HepG2 (cell line): ENCODE results near the gene UTP4. TPM values are rescaled to one million over a fixed set of nuclear protein-coding genes. Genes with fewer than 3 reads are reported as not detected.
A peak's percentile ranks its signal among the peaks of the same experiment; 100 is the strongest.

Experiments used
- KDM5A ChIP-seq: fragments of 200-600 bp; sonication (generic); IDR thresholded peaks from 2 replicates; pipeline ENCODE4 v1.7.0; 2018; ENCODE audit warnings: antibody characterized with exemption, mild to moderate bottlenecking, low read length, borderline replicate concordance
- MAFK ChIP-seq, 2 experiments: IDR thresholded peaks in 1 of 2; conservative IDR thresholded peaks in 1 of 2; 2 replicates each; pipeline ENCODE4 v1.6.1; 2011; ENCODE audit warnings: improper control_type of control experiment in 2 of 2, low read length in 2 of 2
- MTA3 ChIP-seq: sonication (generic); formaldehyde crosslinking; IDR thresholded peaks from 2 replicates; pipeline ENCODE4 v1.4.0; 2020; ENCODE audit warnings: missing genetic modification reagents
- MXD4 ChIP-seq: IDR thresholded peaks from 2 replicates; pipeline ENCODE4 v1.6.1; 2016; ENCODE audit warnings: mild to moderate bottlenecking, missing biosample characterization, missing genetic modification reagents
- NCOA1 ChIP-seq: sonication (generic); formaldehyde crosslinking; IDR thresholded peaks from 2 replicates; pipeline ENCODE4 v1.9.0; 2021; ENCODE audit warnings: missing genetic modification reagents
- PHF21A ChIP-seq: sonication (generic); formaldehyde crosslinking; IDR thresholded peaks from 2 replicates; pipeline ENCODE4 v1.5.0; 2020; ENCODE audit warnings: mild to moderate bottlenecking, missing genetic modification reagents
- PRPF4 ChIP-seq: fragments of 200-400 bp; formaldehyde crosslinking; IDR thresholded peaks from 2 replicates; pipeline ENCODE4 v1.6.1; 2016; ENCODE audit warnings: low read length, low read depth; ENCODE audit not compliant: poor library complexity, severe bottlenecking
- SOX13 ChIP-seq, 3 experiments: fragments of 450-650 bp in 1 of 3; sonication (generic) in 1 of 3; formaldehyde crosslinking in 1 of 3; IDR thresholded peaks in 2 of 3; conservative IDR thresholded peaks in 1 of 3; 2 replicates each; pipeline versions ENCODE4 v1.5.0 to v1.6.1; 2016 to 2020; ENCODE audit warnings: antibody characterized with exemption in 1 of 3, mild to moderate bottlenecking in 1 of 3, missing compliant biosample characterization in 1 of 3, missing genetic modification reagents in 1 of 3, moderate library complexity in 1 of 3
- TARDBP ChIP-seq: sonication (generic); formaldehyde crosslinking; IDR thresholded peaks from 2 replicates; pipeline ENCODE4 v1.8.0; 2022; ENCODE audit warnings: mild to moderate bottlenecking, missing genetic modification reagents
- YEATS2 ChIP-seq: sonication (generic); formaldehyde crosslinking; IDR thresholded peaks from 2 replicates; pipeline ENCODE4 v1.4.0; 2020; ENCODE audit warnings: missing genetic modification reagents, borderline replicate concordance
- ZKSCAN5 ChIP-seq: sonication (generic); formaldehyde crosslinking; IDR thresholded peaks from 2 replicates; pipeline ENCODE4 v1.5.1; 2020; ENCODE audit warnings: mild to moderate bottlenecking, missing genetic modification reagents
- ZNF121 ChIP-seq: sonication (generic); formaldehyde crosslinking; IDR thresholded peaks from 2 replicates; pipeline ENCODE4 v1.5.0; 2020; ENCODE audit warnings: mild to moderate bottlenecking, missing genetic modification reagents
- ZNF235 ChIP-seq: sonication (generic); formaldehyde crosslinking; IDR thresholded peaks from 2 replicates; pipeline ENCODE4 v1.8.1; 2023; ENCODE audit warnings: mild to moderate bottlenecking, missing genetic modification reagents, borderline replicate concordance
- ZNF337 ChIP-seq: sonication (generic); formaldehyde crosslinking; IDR thresholded peaks from 2 replicates; pipeline ENCODE4 v1.5.1; 2020; ENCODE audit warnings: missing genetic modification reagents, low read depth, mild to moderate bottlenecking, borderline replicate concordance
- ZNF432 ChIP-seq: sonication (generic); formaldehyde crosslinking; IDR thresholded peaks from 2 replicates; pipeline ENCODE4 v1.5.0; 2020; ENCODE audit warnings: missing genetic modification reagents, mild to moderate bottlenecking, borderline replicate concordance
- ZNF510 ChIP-seq: sonication (generic); formaldehyde crosslinking; IDR thresholded peaks from 2 replicates; pipeline ENCODE4 v1.4.0; 2020; ENCODE audit warnings: low read depth, mild to moderate bottlenecking, missing genetic modification reagents
- ZNF547 ChIP-seq: sonication (generic); formaldehyde crosslinking; IDR thresholded peaks from 2 replicates; pipeline ENCODE4 v1.5.1; 2020; ENCODE audit warnings: mild to moderate bottlenecking, missing genetic modification reagents
- ZNF589 ChIP-seq: sonication (generic); formaldehyde crosslinking; conservative IDR thresholded peaks from 2 replicates; pipeline ENCODE4 v1.8.0; 2022; ENCODE audit warnings: mild to moderate bottlenecking, moderate library complexity, missing genetic modification reagents
- ZNF598 ChIP-seq: sonication (generic); formaldehyde crosslinking; IDR thresholded peaks from 2 replicates; pipeline ENCODE4 v1.5.1; 2020; ENCODE audit warnings: mild to moderate bottlenecking, missing genetic modification reagents, borderline replicate concordance
- ZNF879 ChIP-seq: sonication (generic); formaldehyde crosslinking; IDR thresholded peaks from 2 replicates; pipeline ENCODE4 v1.8.1; 2023; ENCODE audit warnings: missing genetic modification reagents
- polyA plus RNA-seq, 8 experiments: library from polyadenylated mRNA; depleted of rRNA in 3 of 8; stranded (reverse) in 7 of 8; unstranded in 1 of 8; fragments of >200 nt; fragmentation: Illumina TruSeq in 4 of 8; extraction: Trizol in 4 of 8; gene quantifications; 2 replicates each; pipeline versions ENCODE4 v1.2.1 to v1.2.3, GENCODE V29; 2011 to 2016; ENCODE audit warnings: low read depth in 4 of 8, missing spikeins in 1 of 8, mixed read lengths in 1 of 8; ENCODE audit not compliant: insufficient read depth in 1 of 8
- total RNA-seq, 5 experiments: library from RNA; depleted of rRNA; stranded (reverse); fragments of >200 nt; fragmentation: Illumina TruSeq; extraction: Trizol; gene quantifications; 2 replicates each; pipeline ENCODE4 v1.2.3, GENCODE V29; 2016; ENCODE audit warnings: low read depth in 1 of 5
- TF ChIP-seq, protein P1 (sequence below): sonication (generic); formaldehyde crosslinking; IDR thresholded peaks from 2 replicates; pipeline ENCODE4 v1.4.0; 2020; ENCODE audit warnings: missing genetic modification reagents, borderline replicate concordance
- TF ChIP-seq, protein P2 (sequence below): IDR thresholded peaks from 2 replicates; pipeline ENCODE4 v1.6.1; 2018; ENCODE audit warnings: missing genetic modification reagents, mild to moderate bottlenecking, missing compliant biosample characterization
- TF ChIP-seq, protein P3 (sequence below): sonication (generic); formaldehyde crosslinking; IDR thresholded peaks from 2 replicates; pipeline ENCODE4 v1.8.1; 2023; ENCODE audit warnings: mild to moderate bottlenecking, moderate library complexity, missing genetic modification reagents
- TF ChIP-seq, protein P4 (sequence below): IDR thresholded peaks from 2 replicates; pipeline ENCODE4 v1.6.1; 2016

Gene UTP4
- total and polyA plus RNA-seq, 2 of the 13 experiments (the other 11 are each of a cell fraction or from before 2014, with no cell fraction given): 30.0 to 85.8 TPM

DNA sequence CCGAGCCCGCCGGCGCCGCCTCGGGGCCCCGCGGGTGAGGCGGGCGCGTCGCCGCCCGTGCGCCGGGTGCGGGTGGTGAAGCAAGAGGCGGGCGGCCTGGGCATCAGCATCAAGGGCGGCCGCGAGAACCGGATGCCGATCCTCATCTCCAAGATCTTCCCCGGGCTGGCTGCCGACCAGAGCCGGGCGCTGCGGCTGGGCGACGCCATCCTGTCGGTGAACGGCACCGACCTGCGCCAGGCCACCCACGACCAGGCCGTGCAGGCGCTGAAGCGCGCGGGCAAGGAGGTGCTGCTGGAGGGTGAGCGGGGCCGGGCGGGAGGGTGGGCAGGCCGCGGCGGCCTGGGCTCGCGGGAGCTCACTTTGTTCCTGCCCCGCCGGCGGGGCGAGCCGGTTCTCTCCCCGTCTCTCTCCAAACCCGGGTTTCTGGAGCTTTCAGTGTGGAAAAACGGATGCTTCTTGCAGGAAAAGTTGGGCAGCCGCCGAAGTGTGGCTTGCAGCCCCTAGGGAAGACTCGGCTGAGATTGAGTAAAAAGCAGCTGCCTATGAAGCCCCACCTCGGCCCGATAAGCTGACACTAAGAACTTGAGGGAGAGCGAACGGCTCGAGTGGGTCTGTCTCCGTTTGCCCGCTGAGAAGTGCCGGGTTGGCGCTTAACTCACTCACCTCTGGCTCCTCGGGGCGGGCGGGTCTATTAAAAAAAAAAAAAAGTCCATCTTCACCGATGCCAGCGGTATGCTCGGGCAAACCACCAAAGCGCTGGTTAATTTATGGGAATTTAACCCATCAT is 55.2 kb downstream of the UTP4 start (continued):
- TF ChIP-seq ZNF598 (CRISPR knock-in tag): 0 out of 2 replicates have a peak, but pooled peaks have one; percentile 35
- TF ChIP-seq, protein P1, sequence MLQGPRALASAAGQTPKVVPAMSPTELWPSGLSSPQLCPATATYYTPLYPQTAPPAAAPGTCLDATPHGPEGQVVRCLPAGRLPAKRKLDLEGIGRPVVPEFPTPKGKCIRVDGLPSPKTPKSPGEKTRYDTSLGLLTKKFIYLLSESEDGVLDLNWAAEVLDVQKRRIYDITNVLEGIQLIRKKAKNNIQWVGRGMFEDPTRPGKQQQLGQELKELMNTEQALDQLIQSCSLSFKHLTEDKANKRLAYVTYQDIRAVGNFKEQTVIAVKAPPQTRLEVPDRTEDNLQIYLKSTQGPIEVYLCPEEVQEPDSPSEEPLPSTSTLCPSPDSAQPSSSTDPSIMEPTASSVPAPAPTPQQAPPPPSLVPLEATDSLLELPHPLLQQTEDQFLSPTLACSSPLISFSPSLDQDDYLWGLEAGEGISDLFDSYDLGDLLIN: no peak; the same call in 1 of the 2 replicates
- no peak for TF ChIP-seq ZNF121
- TF ChIP-seq SOX13 (IDR thresholded peaks at IDR 0.05): no peak
- TF ChIP-seq SOX13 (CRISPR knock-in tag; conservative IDR thresholded peaks at IDR 0.05 in 1 of 2, IDR thresholded peaks at IDR 0.05 in 1 of 2): no peak
- no peak for TF ChIP-seq ZKSCAN5 (CRISPR knock-in tag)
- TF ChIP-seq PRPF4: no peak
- TF ChIP-seq, protein P2, sequence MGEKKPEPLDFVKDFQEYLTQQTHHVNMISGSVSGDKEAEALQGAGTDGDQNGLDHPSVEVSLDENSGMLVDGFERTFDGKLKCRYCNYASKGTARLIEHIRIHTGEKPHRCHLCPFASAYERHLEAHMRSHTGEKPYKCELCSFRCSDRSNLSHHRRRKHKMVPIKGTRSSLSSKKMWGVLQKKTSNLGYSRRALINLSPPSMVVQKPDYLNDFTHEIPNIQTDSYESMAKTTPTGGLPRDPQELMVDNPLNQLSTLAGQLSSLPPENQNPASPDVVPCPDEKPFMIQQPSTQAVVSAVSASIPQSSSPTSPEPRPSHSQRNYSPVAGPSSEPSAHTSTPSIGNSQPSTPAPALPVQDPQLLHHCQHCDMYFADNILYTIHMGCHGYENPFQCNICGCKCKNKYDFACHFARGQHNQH (CRISPR knock-in tag): no peak
- TF ChIP-seq MAFK (conservative IDR thresholded peaks at IDR 0.05 in 1 of 2, IDR thresholded peaks at IDR 0.05 in 1 of 2; ENCODE audit: low read length in 2 of 2): no peak
- TF ChIP-seq ZNF547 (CRISPR knock-in tag): 0 out of 2 replicates have a peak, but pooled peaks have one; percentile 32
- TF ChIP-seq, protein P3, sequence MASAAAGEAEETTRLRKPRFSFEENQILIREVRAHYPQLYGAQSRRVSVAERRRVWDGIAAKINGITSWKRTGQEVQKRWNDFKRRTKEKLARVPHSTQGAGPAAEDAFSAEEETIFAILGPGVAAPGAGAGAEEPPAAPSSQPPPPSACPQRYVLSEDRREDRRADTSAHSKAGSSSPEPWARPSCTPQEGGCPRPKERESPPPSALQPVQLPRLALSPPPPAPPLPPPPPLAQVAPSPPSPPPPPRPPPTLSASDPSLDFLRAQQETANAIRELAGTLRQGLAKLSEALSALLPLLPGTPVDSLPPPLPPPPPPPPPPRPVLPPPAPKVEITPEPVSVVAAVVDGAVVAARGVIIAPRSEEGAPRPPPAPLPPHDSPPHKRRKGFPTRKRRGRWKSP (CRISPR knock-in tag): no peak
- peak; percentile 42; the same call in 1 of the 2 replicates for TF ChIP-seq ZNF337 (CRISPR knock-in tag)
- TF ChIP-seq KDM5A: peak; percentile 27; the same call in 1 of the 2 replicates
- TF ChIP-seq NCOA1 (CRISPR knock-in tag): no peak
- TF ChIP-seq, protein P4, sequence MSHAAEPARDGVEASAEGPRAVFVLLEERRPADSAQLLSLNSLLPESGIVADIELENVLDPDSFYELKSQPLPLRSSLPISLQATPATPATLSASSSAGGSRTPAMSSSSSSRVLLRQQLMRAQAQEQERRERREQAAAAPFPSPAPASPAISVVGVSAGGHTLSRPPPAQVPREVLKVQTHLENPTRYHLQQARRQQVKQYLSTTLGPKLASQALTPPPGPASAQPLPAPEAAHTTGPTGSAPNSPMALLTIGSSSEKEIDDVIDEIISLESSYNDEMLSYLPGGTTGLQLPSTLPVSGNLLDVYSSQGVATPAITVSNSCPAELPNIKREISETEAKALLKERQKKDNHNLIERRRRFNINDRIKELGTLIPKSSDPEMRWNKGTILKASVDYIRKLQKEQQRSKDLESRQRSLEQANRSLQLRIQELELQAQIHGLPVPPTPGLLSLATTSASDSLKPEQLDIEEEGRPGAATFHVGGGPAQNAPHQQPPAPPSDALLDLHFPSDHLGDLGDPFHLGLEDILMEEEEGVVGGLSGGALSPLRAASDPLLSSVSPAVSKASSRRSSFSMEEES (CRISPR knock-in tag): no peak
- TF ChIP-seq PHF21A: peak; percentile 16; the same call in 1 of the 2 replicates
- TF ChIP-seq ZNF589 (CRISPR knock-in tag): no peak
- no peak for TF ChIP-seq ZNF432
- TF ChIP-seq TARDBP: 0 out of 2 replicates have a peak, but pooled peaks have one; percentile 33
- TF ChIP-seq ZNF879 (CRISPR knock-in tag): no peak
- TF ChIP-seq MTA3 (CRISPR knock-in tag): no peak
- no peak for TF ChIP-seq MXD4 (CRISPR knock-in tag)
- TF ChIP-seq ZNF510 (CRISPR knock-in tag): no peak
- TF ChIP-seq YEATS2: no peak
- TF ChIP-seq ZNF235 (CRISPR knock-in tag): 0 out of 2 replicates have a peak, but pooled peaks have one; percentile 73
